Left renal pelvis (tissue), 4 donors: ENCODE results near the gene SPCS3. TPM values are rescaled to one million over a fixed set of nuclear protein-coding genes. Genes with fewer than 3 reads are reported as not detected.
"Not testable (repeated sequence)": the region's sequence is repeated elsewhere in the genome, so short reads cannot be mapped to it uniquely, and the experiment has no call there.

Source experiments
- DNase-seq, 4 donors: peaks; one replicate each; pipeline ENCODE4 v3.0.0-alpha.2; 2013; ENCODE audit warnings: low read depth in 4 of 4, low spot score in 3 of 4
- polyA plus RNA-seq, 4 donors: library from polyadenylated mRNA; unstranded; fragments of 120-200 nt; gene quantifications; one replicate each; pipeline ENCODE4 v1.2.1, GENCODE V29; 2013; ENCODE audit not compliant: insufficient read length in 4 of 4

Gene SPCS3
- polyA plus RNA-seq, 4 donors: 82.9 to 109 (median 102) TPM

GRCh38 chr4:176340871-176341685 is 21.3 kb downstream of the SPCS3 start:
- DNase-seq: peak in 1 of 4 donors; percentile 43

DNA sequence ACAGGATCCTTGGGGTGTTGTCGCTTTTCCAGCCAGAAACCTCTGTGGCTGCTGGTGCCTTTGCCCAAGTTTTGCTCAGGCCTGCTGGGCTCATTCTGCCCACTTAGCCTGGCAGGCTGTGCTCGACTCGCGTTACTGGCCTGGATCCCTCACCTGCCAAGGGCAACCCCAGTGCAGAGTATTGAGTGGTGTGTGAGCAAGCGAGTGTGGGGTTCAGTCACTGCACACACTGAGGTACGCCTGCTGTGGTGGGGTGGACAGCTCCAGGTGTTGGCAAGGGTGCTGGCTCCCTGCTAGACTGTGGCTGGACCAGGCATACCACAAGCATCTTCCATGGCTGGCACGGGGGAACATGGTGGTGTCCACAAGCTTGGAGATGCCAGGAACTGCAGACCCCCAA is 22.6 kb downstream of the SPCS3 start:
- DNase-seq: no peak

- no peak for DNase-seq
Measured at GRCh38 chr4:176343286-176343685, 23.5 kb downstream of the SPCS3 start.

DNA sequence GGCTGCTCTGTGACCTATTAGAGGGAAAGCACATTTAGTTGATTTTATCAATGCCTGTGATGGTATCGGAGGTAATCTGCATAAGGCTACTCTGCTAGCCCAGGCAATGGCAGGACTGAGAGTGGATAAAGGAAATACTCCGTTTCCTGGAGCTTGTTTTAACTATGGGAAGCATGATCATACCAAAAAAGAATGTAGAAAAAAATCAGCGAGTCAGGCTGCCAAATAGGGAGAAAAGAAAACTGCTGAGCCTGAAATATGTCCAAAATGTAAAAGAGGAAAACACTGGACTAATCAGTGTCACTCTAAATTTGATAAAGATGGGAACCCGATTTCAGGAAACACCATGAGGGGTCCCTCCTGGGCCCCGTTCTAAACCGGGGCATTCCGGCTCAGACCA is 25.6 kb downstream of the SPCS3 start:
- DNase-seq: not testable (repeated sequence)

DNA sequence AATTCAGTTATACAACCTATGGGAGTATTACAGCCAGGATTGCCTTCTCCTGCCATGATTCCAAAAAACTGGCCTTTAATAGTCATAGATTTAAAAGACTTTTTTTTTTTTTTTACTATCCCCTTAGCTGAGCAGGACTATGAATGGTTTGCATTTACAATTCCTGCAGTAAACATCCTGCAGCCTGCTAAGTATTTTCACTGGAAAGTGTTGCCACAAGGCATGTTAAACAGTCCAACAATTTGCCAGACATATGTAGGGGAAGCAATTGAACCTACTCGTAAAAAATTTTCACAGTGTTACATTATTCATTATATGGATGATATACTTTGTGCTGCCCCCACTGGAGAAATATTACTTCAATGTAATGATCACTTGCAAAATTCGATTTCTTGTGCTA is 27.1 kb downstream of the SPCS3 start:
- not testable (repeated sequence) for DNase-seq

DNA sequence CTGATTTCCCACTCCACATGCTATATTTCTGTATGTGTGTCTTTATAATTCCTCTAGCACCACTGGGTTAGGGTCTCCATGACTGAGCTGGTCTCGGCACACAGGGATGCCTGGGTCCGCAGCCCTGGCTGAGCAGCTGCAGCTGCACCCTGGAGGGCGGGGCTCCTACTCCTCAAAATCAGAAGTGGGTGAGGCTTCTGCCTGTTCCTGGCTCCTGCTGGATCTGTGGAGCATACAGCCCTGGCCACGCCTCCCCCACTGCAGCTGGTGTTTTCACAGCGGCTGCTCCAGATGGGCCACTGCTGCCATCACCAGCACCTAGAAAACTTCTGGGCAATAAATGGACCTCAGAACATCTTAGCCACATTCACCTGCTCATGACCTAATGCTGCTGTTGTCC is 30.9 kb downstream of the SPCS3 start:
- no peak for DNase-seq

DNA sequence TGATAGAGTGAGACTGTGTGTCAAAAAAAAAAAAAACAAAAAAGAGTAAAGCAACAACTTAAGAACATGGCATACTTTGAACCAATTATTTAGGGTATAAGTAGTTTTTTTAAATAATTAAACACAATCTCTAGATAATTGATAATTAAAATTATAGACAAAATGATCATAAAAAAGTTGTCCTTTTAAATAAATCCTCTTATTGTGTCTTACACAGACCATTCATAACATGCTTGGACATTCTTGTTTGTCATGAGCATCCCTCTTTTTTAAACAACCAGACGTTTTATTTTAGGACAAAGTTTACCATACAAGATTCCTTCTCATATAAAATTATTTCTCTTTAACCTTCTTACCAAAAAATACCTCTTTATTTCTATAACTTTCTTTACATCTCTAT is 35.1 kb downstream of the SPCS3 start:
- no peak for DNase-seq

- DNase-seq: no peak
Measured at GRCh38 chr4:176357359-176358082, 37.8 kb downstream of the SPCS3 start.

- DNase-seq: no peak
Measured at GRCh38 chr4:176358083-176358469, 38.3 kb downstream of the SPCS3 start.

GRCh38 chr4:176359590-176359989 is 39.8 kb downstream of the SPCS3 start:
- DNase-seq: no peak

GRCh38 chr4:176360446-176360845 is 40.7 kb downstream of the SPCS3 start:
- DNase-seq: no peak

- DNase-seq: no peak
Measured at GRCh38 chr4:176363072-176363471, 43.3 kb downstream of the SPCS3 start.

GRCh38 chr4:176367771-176368465 is 48.2 kb downstream of the SPCS3 start:
- DNase-seq: no peak

GRCh38 chr4:176376032-176376614 is 56.4 kb downstream of the SPCS3 start:
- no peak for DNase-seq

GRCh38 chr4:176377780-176378179 is 58.0 kb downstream of the SPCS3 start:
- DNase-seq: peak in 1 of 4 donors; percentile 3

DNA sequence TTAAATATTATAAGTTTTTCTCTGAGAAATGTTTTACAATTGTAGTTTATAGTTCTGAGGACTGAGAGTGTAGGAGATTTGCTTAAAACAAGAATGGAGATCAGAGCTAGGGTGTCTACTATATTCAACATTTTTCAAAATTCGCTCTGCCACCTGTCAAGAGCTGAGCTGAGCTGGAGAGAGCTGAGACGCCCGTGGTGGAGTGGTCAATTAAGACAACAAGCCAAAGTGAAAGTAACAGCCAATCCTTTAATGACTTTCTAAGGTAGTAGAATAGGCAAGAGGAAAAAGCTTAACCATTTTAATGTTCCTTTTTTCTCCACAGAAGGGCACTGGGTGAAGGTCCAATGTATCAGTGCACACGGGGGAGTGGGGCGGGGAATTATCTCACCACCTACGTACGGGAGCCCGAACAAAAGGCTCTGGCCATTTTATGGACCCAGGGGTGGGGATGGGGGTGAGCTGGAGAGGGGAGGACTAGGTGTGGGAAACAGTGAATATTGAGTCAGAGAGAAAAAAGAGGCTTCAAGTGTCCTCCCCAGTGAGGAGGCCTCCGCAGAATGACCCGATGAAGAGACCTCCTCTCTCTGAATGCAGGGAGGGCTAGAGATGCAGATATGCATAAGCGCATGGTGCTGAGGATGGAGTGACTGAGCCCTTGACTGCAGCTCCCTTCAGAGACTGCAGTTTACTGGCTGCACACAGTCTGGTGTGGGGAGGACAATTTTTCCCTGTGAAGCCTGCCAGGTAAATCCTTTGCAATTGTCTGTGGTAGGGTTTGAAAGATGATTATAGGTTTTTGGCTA is 60.8 kb downstream of the SPCS3 start:
- DNase-seq: no peak
